GM21381 (cell line): ENCODE results near the gene LONP2.
"Not testable (repeated sequence)": the region's sequence is repeated elsewhere in the genome, so short reads cannot be mapped to it uniquely, and the experiment has no call there.

Experiments used
- ATAC-seq: cut with Tn5 transposase; IDR thresholded peaks from one replicate; pipeline ENCODE4 v1.9.1; 2021; ENCODE audit warnings: mild to moderate bottlenecking, moderate library complexity; ENCODE audit not compliant: unreplicated experiment

Gene LONP2

DNA sequence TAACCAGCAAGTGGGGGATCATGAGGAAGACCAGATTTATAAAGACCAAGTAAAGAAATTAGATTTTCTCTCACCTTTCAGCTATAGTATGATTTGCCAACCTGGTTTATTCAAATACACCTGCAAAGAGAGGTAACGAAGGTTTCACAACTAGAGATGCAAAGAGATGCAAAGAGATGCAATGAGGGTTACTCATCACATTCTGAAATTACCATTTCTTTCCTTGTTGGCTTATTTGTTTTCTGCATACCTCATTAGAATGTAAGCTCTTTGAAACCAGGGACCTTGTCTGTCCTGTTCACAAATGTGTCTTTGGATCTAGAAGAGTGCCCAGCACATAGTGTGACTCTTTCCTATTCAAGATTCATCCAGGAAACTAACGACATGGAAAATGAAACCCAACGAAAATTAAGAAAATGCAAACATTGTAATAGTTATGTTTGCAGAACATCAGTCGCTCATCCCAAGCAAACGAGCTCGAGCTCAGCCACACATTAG, 9.0 kb upstream of the LONP2 start:
- no peak for ATAC-seq

DNA sequence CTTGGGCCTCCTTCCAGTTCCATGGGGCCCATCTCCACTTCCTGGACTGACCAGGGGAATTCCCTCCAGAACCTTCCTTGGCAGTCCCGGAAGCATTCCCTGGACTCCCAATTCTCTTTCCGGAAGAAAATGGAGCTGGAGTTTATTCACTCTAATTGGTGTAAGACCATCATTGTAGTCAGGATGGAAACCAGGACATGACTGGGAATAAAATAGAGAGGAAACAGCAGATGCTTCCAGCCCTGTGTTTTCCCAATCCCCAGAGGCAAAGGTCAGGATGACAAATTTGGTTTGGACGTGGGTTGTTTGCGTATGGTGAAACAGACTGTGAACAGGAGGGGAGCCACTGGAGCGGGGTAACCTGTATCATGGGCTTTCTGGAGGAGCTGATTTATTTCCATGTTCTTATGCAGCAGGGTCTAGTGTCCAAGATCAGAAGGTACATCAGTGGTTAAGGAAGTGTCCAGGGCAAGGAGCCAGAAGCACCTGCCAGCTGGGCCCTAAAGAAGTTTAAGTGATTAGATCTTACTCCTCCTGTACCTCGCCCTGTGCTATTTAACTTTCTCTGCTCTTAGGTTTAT, 8.5 kb upstream of the LONP2 start:
- ATAC-seq: no peak

DNA sequence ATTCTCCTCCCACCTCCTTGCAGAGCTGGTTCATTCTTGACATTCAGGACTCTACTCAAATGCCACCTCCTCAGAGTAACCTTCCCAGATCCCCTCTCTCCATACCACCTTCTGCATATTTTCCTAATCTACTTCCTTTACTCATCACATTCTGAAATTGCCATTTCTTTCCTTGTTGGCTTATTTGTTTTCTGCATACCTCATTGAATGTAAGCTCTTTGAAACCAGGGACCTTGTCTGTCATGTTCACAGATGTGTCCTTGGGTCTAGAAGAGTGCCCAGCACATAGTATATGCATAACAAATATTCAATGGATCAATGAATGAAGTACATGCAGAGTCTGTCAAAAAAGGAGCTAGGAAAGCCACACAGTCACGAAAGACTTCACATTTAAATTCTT, 7.8 kb upstream of the LONP2 start:
- ATAC-seq: no peak

DNA sequence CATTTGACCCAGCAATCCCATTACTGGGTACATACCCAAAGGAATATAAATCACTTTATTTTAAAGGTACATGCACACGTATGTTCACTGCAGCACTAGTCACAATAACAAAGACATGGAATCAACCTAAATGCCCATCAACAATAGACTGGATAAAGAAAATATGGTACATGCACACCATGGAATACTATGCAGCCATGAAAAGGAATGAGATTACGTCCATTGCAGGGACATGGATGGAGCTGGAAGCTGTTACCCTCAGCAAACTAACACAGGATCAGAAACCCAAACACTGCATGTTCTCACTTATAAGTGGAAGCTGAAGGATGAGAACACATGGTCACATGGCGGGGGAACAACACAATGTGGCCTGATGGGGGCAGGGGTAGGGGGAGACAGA, 4.0 kb upstream of the LONP2 start:
- ATAC-seq: not testable (repeated sequence)

DNA sequence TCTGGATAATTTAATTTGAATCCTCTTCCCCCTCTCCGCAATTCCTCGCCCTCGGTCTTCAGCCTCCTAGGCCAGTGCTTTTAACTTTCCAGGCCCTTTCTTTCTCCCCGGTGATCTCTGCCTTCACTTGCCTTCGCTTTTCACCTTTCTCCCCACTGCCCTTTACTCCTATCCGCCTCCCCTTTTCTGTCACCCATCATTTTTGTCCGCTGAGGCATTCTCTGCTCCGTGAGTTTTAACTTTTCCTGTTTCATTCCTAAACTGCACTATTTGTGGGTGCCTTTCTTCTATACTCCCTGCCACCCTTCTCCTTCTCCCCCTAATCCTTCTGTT, 729 bp downstream of the LONP2 start:
- no peak for ATAC-seq

DNA sequence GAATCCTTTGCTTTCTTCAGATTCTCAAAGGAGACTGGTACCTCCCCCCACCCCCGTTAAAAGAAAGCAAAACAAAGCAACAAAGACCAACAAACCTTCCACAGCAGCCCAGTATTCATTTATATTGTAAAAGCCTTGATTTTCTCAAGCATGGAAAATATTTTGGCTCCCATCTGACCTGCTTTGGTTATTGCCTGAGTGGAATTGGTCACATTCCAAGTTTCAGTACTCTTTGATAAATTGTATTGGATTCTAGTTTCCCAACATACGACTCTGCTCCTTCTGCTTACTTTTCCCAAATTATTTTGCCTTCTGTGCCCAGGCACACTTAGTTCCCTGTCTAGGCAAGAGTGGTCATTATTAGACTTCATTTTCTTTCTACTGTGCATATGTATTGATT, 2.0 kb downstream of the LONP2 start:
- no peak for ATAC-seq

DNA sequence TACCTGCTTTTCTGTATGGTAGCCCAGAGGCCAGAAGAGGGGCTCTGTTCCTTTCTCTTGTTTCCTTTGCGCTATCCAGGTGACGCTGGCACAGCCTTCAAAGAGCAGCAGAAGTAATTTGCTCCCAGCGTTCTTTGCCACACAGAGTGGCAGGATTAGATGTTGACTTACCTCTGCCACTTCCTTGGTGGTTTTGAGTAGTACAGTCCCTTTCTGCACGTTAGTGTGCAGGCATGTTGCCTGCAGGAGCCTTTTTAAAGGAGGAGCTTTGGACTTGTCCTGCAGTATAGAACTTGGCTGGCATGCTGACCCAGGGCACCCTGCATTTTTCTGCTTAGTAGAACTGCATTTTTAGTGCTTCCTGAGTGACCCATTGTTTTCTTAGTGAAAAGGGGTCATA, 3.2 kb downstream of the LONP2 start, which contains the start of gene ABCC11:
Gene ABCC11, minus strand, starts transcription at position 229 of the 400 bp plus-strand sequence. CDS start 15,618 bp downstream, outside the sequence.
- ATAC-seq: no peak

DNA sequence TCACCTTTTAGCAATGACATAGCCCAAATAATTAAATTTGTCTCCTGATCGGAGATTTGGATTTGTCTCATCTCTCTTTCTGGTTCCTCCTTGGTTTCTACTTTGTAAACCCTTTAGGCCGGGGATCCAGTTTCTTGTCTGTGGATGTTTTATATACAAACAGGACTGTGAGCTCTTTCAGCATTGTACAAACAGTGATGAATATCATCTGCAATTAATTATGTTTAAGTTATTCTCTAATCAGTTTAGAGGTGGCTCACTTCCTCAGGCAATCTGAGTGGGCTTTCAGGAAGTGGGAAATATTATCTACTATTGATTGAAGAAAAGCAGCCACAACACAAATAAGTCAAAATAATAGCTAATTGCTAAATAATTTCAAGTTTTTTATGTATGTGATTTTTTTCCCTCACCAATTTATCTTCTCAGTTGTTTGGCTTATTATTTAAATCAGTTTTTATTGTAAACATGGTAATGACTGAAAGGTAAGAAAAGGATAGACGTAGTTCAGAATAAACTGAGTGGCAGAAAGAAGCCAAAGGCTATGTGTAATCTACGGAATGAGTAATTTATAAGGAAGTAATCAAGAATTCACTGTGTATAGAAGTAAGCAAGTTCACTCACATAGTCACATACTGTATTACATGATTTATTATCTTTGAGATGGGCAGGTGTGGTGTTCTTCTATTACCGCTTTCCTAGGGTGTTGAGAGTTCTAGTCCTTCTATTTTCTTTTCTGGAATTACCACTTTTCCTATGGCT, 6.6 kb downstream of the LONP2 start:
- ATAC-seq: no peak

DNA sequence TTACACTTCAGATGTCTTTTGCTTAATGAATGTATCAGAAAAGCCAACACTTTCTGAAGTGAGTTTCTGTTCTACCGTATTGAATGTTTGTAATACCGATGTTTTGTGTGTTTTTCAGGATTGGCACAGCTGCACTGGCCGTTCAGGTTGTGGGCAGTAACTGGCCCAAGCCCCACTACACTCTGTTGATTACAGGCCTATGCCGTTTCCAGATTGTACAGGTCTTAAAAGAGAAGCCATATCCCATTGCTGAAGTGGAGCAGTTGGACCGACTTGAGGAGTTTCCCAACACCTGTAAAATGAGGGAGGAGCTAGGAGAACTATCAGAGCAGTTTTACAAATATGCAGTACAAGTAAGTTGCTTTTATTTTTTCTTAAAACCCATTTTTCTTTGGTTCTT, 7.9 kb downstream of the LONP2 start:
- ATAC-seq: no peak

DNA sequence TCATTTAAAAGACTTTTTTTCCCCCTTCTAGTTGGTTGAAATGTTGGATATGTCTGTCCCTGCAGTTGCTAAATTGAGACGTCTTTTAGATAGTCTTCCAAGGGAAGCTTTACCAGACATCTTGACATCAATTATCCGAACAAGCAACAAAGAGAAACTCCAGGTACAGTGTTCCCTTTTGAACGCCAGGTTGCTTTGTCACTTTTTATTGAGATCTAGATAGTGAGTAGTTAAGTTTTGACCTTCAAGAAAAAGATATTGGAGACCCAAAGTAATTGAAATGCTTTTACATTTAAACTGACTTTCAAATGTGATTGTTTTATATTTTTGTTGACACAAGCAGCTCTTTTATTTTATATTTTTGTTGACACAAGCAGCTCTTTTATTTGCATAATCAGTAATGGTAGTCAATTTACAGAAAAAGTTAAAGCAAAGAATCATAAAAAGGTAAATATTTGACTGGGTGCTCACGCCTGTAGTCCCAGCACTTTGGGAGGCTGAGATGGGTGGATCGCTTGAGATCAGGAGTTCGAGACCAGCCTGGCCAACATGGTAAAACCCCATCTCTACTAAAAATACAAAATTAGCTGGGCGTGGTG, 12.6 kb downstream of the LONP2 start:
- no peak for ATAC-seq

DNA sequence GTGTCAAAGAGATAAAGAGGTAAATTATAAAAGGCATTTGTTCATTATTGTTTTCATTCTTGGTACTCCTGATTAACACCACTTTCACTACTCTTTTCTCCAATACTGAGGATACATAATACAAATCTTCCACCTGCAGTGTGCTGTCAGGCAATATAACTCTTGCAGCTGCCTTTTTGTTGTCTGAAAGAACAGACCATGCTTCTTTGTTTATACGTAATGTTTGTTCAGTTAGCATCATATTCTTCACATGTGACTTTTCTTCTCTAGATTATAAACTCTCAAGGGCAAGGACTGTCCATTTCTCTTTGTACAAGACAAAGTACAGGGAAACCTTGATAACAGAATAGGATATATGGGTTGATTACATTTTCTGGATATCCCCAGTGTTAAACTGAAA, 17.5 kb downstream of the LONP2 start:
- no peak for ATAC-seq

DNA sequence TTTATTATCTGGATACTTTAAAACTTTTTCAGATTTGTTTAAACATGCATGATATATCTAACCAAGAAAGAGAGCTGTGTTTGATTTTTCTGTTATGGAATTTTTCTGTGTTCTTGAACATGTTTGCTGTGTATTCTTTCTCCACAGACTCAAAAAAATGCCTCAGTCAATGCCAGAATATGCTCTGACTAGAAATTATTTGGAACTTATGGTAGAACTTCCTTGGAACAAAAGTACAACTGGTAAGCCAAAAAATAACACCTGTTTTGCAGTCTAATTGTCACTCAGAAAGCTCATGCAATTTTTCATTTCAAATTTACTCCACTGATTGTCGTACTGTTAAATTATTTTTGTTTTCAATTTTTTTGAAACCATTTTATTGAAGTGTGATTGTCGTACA, 18.5 kb downstream of the LONP2 start:
- no peak for ATAC-seq

DNA sequence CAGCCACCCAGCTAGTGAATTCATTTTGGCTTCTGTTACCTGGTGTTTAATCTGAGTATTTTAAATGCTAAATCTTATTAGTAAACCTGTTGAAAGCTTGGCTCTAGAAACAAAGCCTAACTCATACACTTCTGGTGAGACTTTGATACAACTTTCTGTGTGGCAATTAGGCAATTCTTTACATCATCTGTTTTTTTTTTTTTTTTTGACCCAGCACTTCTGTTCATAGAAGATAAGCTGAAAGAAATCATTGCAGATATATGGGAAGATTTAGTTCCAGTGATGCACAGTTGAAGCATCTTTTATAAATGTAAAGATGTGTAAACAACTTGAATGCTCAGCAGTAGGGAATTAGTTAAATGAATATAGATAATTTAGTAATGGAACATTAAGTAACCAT, 24.9 kb downstream of the LONP2 start:
- ATAC-seq: no peak

DNA sequence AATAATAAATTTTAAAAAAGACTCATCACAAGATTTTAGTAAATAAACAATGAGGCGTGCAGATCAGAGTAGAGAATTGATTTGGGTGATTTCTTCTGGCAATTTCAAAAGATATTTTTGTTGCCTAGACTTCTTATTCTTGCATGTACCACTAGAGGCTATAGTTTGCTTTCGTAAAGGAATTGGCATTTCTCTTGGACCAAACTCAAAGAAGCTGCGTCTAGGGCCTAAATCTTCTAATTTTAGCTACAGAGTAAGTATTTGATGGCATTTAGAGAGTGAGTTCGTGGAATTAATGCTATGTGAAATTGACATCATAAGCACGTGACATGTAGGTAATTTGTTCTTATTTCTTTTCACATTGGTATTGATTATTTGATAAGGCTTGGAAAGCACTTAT, 27.6 kb downstream of the LONP2 start:
- no peak for ATAC-seq

DNA sequence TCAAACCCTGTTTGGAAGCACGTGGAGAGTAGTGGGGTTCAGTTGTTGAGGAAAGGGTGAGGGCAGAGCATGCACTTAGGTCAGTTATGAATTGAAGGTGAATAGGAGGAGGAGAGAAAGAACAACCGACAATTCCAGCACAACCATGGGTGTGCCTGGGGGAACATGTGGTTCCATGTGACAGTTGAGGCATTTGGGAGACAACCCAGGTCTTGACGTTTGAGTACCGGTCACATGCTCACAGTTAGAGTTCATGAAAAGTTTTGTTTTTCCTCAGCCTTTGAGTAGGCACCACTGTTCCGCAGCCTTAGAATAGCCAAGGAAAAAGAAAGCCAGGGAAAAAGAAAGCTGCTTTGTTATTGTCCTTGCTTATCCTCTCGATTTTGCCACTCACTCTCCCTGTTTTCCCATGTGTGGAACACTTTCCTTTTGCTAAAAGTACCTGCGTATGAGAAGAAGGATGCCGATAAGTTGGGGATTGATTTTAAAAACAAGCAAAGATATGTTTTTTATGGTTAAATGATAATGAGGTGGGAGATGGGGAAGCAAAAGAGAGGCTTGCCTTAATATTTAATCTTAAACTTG, 28.8 kb downstream of the LONP2 start:
- no peak for ATAC-seq

DNA sequence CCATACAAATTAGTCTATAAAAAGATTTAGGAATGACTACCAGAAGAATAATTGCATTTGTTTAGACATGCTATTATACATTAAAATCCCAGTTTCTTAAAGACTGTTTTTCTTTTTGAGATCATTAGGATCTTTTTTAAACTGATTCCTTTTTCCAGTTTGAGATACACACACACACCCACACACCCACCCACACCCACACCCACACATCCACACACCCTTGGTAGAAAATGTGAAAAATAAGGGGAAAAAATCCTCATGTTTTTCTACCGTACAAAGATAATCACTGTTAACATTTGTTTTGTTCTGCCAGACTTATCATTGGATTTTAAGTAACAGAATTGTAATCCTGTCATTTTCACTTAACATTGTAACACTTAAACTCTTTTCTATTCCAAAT, 30.4 kb downstream of the LONP2 start:
- no peak for ATAC-seq

DNA sequence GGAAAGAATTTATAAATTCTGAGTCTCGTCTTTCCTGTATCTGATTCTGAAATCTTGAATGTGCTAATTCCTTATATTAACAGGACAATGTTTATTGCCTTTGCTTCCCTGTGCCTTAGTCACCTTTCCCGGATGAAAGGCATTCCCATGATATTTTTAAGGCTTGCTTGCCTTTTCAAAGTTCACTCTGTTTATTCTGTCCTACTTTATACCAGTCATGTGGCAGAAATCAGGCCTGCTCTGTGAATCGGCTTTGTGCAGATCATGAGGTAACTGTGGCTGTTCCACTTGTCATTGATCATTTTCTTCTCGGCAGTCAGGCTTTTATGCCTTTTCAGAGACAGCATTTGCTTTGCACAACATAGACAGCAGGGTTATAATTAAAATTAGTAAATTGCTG, 32.0 kb downstream of the LONP2 start:
- no peak for ATAC-seq

DNA sequence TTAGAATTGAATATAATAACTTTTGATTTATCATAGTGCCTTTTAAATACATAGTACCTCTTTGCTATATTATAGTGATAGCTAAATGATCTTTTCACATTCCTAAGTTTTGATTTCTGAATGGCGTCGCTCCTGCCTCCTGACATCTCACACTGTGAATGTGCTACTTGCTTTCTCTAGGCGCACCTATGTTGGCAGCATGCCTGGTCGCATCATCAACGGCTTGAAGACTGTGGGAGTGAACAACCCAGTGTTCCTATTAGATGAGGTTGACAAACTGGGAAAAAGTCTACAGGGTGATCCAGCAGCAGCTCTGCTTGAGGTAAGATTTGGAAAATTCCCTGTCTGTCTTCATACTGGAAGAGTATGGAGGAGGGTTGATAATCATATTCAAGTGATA, 33.1 kb downstream of the LONP2 start:
- no peak for ATAC-seq

DNA sequence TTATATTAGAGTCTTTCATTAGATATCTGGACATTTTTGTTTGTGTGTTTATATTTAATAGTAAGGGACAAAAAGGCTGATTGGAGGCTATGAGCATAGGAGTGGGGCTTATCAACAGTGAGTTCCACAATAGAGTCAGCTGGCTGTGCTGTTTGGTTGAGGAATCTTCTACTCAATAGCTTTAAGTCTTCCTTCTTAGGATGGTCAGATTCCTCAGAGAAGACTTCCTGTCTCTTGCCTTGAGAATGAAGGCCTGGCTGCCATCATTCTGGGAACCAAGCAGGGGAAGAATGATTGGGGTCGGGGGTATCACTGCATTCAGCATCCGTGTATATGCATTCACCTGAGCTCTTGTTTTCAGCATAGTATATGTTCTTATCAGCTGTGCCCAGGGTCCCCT, 35.1 kb downstream of the LONP2 start:
- ATAC-seq: no peak

DNA sequence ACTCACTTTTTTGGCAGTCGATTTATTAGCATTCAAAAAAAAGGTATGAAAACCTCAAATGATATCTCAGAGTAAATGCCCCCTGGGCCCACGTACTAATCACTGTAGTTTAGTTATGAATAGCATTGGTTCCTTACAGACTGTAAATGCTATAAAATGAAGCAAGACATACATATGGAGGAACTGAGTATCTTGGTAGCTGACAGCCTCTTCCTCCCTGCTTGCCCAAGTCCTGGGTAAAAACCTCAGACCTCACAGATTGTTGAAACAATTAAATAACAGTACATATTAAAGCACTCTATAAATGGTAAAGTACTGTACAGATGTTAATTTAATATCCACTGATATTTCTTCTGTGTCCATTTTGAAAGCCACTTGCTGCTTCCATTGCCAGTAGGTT, 36.4 kb downstream of the LONP2 start:
- ATAC-seq: no peak

DNA sequence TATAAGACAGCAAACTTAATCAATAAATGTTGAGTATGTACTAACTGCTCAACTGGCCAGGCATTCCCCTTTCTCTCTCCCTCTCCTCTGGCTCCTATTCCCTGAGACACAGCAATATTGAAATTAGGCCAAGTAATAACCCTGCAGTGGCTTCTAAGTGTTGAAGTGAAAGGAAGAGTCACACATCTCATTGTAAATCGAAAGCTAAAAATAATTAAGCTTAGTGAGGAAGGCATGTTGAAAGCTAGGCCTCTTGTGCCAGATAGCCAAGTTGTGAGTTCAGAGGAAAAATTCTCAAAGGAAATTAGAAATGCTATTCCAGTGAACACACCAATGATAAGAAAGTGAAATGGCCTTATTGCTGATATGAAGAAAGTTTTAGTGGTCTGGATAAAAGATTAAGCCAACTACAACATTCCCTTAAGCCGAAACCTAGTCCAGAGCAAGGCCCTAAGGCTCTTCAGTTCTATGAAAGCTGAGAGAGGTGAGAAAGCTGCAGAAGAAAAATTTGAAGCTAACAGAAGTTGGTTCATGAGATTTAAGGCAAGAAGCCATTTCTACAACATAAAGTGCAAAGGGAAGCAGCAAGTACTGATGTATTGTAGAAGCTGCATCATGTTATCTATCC, 38.6 kb downstream of the LONP2 start:
- ATAC-seq: no peak
